ENCODE data around the gene CGNL1.

CGNL1 gene

DNA sequence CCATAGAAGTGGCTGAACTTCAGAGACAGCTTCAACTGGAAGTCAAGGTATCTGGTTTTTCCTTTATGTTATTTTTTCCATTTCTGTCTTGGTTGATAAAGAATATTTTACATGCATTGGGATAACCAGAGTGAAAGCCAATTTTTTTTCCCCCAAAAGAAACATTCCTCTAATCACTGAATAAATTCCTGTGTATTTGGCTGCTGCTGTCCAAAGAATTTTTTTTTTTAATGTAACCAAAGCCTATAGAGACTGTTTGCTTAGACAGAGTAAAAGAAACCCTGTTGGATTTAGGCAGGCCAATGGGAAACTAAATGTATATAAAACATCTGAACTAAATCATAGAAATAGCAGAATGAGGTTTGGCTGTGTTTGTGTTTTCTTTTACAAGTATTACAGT is 75.2 kb downstream of the CGNL1 start:
- no peak for DNase-seq (ENCODE audit: low read depth in 4 of 4, low spot score in 1 of 4)

GRCh38 chr15:57452090-57452754 is 75.9 kb downstream of the CGNL1 start:
- DNase-seq (ENCODE audit: low read depth in 4 of 4, low spot score in 1 of 4): no peak

- no peak for DNase-seq (ENCODE audit: low read depth in 4 of 4, low spot score in 1 of 4)
These were observed 79.6 kb downstream of the CGNL1 start for GRCh38 chr15:57455929-57456328.

DNA sequence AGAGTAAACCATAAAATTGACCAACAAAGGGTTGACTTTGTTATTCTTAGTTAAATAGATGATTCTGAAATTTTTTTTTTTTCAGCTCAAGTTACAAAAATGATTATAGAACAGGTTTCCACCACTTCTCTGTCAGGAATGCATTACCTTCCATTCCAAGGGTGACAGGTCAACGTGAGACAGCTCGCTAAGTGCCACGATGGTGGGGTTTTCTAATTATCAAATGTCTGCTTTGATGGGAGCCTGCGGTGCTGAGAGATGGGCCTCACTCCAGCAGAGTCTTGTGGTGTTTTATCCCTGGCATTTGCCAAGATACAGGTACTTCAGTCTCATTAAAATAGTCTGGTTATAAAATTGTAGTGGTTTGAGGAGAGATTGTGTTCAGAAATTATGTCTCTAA is 80.3 kb downstream of the CGNL1 start:
- no peak for DNase-seq (ENCODE audit: low read depth in 4 of 4, low spot score in 1 of 4)

GRCh38 chr15:57457726-57458125 is 81.4 kb downstream of the CGNL1 start:
- no peak for DNase-seq (ENCODE audit: low read depth in 4 of 4, low spot score in 1 of 4)

DNA sequence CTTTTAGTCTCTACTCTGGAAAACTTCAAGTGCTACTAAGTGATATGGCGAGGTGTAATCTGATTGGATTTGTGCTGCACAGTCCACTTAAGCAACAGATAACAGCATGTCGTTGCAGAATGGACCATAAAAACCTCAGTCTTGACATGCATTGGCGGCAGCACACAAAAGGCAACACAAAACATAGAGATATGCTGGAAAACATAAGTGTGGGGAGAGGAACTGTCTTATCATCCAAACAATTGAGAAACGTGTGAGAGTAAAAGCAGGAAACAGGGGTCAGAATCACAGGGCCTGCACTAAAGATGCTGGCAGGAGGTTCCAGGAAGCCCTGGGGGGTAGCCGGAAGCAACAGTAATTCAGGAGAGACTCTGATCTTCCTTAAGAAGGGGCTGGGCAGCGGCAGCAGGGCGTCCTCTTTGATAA is 82.1 kb downstream of the CGNL1 start:
- DNase-seq (ENCODE audit: low read depth in 4 of 4, low spot score in 1 of 4): no peak

GRCh38 chr15:57460208-57460816 is 84.0 kb downstream of the CGNL1 start:
- DNase-seq (ENCODE audit: low read depth in 4 of 4, low spot score in 1 of 4): no peak

DNA sequence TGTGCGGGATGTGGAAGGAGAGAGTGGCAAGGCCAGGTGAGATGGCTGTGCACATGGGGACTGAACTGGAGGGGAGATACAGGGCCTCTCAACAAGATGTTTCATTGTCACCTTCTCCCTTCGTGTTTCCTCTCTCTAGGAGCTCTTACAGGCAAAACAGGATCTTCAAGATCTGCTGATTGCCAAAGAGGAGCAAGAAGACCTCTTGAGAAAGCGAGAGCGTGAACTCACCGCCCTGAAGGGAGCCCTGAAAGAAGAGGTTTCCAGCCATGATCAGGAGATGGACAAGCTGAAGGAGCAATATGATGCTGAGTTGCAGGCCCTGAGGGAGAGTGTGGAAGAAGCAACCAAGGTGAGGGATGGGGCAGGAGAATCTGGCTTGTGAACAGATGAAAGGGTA is 85.2 kb downstream of the CGNL1 start:
- DNase-seq (ENCODE audit: low read depth in 4 of 4, low spot score in 1 of 4): no peak

DNA sequence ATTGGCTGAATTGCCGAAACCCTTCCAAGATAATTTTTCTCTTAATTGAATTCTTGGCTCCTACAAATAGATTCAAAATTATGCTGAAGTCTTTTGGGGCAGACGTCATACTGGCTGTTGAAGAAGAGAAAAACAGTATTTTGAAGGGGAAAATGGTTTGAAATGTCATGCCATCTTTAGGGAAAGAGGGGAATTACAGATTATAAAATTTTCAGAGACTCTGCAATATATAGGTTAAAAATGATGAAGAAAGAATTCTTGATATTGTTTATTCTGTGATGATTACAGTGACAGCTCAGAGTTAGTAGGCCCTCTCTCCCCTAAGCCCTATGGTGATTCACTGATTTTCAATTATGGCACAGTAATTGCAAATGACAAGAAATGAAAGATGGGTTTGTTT is 86.1 kb downstream of the CGNL1 start:
- DNase-seq (ENCODE audit: low read depth in 4 of 4, low spot score in 1 of 4): no peak

DNA sequence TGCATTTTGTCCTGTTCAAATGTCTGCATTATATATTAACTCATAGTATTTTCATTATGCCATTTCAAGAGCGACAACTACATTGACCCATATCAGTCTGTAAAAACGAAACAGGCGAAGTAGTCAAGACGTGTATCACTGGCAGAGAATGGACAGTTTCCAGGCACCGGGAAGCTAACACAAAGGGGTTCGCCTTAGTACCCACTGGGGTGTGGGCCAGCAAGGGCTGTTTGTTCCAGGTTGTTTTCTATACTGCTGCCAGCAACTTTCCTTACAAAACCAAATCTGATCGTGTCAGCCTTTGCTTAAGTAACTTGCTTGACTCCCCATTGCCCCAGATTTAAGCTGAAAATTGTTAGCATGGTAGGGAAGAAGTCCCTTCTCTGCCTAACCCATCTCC is 87.1 kb downstream of the CGNL1 start:
- no peak for DNase-seq (ENCODE audit: low read depth in 4 of 4, low spot score in 1 of 4)

DNA sequence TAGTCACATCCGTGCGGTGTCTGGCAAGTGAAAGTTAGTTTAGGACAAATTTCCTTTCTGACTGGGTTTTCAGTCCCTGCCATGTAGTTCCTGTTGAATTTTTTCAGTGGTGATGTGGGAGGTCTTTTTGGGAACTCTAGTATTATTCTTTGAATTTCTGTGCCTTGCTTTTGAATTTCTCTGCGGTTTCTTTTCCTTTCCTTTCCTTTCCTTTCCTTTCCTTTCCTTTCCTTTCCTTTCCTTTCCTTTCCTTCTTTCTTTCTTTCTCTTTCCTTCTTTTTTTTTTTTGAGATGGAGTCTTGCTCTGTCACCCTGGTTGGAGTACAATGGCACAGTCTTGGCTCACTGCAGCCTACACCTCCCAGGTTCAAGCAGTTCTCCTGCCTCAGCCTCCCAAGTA is 88.2 kb downstream of the CGNL1 start:
- DNase-seq (ENCODE audit: low read depth in 4 of 4, low spot score in 1 of 4): no peak

DNA sequence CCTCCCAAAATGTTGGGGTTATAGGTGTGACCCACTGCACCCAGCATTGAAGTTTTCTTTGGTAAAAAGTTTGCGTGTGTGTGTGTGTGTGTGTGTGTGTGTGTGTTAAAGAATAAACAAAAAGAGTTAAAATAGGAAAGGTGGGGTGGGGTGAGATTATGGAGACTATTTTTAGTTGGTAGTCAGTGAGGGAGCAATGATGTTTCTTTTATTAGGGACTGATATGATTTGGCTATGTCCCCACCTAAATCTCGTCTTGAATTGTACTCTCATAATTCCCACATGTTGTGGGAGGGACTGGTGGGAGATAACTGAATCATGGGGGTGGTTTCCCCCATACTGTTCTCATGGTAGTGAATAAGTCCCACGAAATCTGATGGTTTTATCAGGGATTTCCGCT is 92.2 kb downstream of the CGNL1 start:
- no peak for DNase-seq (ENCODE audit: low read depth in 4 of 4, low spot score in 1 of 4)

DNA sequence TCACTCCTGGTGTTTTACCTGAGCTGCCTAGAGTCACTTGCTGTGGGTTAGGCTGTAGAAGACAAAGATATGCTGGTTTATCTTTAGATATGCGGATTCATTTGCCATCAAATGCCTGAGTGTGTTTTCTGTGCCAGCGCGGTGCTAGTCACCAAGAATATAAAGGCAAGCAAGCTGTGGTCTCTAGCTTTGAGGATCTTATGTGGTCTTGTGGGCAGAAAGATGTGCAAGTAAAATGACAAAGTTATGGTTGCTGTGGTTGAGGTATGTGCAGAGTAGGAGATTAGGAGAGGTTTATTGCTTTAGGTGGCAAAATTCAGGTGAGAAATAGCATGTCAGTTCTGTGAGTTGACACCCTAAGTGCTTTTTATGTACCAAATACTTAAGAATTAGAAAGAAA is 94.2 kb downstream of the CGNL1 start:
- no peak for DNase-seq (ENCODE audit: low read depth in 4 of 4, low spot score in 1 of 4)

GRCh38 chr15:57472861-57473260 is 96.6 kb downstream of the CGNL1 start:
- DNase-seq (ENCODE audit: low read depth in 4 of 4, low spot score in 1 of 4): no peak

GRCh38 chr15:57476533-57476975 is 100.2 kb downstream of the CGNL1 start:
- DNase-seq (ENCODE audit: low read depth in 4 of 4, low spot score in 1 of 4): no peak

GRCh38 chr15:57477736-57478522 is 101.6 kb downstream of the CGNL1 start:
- no peak for DNase-seq (ENCODE audit: low read depth in 4 of 4, low spot score in 1 of 4)

- no peak for DNase-seq (ENCODE audit: low read depth in 4 of 4, low spot score in 1 of 4)
These were observed 102.7 kb downstream of the CGNL1 start for GRCh38 chr15:57479005-57479404.

DNA sequence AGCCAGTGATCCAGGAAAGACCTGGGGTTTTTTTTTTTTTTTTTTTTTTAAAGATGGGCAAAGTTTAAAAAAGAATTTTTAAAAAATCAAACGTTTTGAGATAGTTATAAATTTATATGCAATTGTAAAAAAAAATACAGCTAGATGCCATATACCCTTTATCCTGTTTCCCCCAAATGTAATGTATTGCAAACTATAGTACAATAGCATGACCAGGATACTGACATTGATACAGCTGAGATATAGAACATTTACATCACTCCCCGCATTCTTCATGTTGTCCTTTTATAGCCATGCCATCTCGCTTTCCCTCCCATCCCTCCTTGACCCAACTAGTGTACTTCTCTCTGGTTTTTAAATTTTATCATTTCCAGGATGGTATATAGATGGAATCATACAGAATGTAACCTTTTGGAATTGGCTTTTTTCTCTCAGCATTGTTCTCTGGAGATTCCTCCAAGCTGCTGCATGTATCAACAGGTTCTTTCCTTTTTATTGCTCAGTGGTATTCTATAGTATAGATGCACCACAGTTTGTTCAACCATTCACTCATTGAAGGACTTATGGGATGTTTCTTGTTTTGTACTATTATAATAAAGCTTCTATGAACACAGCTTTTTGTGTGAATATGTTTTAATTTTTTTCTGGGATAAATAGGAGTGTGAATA is 104.9 kb downstream of the CGNL1 start:
- no peak for DNase-seq (ENCODE audit: low read depth in 4 of 4, low spot score in 1 of 4)

GRCh38 chr15:57485869-57486268 is 109.6 kb downstream of the CGNL1 start:
- DNase-seq (ENCODE audit: low read depth in 4 of 4, low spot score in 1 of 4): no peak

GRCh38 chr15:57486833-57487232 is 110.5 kb downstream of the CGNL1 start:
- no peak for DNase-seq (ENCODE audit: low read depth in 4 of 4, low spot score in 1 of 4)

DNA sequence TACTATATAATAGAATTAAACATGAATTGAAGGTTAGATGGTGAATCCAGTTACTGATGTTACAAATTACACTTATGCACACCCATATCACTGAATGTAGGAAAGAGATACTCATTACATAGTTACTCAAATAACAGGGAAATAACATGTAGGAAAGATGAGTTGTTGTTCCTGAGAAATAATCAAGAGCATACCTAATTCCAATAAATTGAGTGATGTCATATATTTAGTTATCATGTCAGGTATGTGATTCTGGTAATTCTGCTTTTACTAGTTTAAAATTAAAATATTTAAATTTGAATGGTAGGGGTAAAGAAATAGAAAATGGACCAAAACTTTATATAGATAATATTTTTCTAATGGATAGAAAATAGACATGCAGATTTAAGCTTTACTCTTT is 112.8 kb downstream of the CGNL1 start:
- no peak for DNase-seq (ENCODE audit: low read depth in 4 of 4, low spot score in 1 of 4)

- DNase-seq (ENCODE audit: low read depth in 4 of 4, low spot score in 1 of 4): no peak
These were observed 117.0 kb downstream of the CGNL1 start for GRCh38 chr15:57493351-57493750.
